ENCODE results near the gene ATP10A.
"Not testable (repeated sequence)": the region's sequence is repeated elsewhere in the genome, so short reads cannot be mapped to it uniquely, and the experiment has no call there.

The ATP10A gene

GRCh38 chr15:25773248-25773647 lies 89.9 kb downstream of the ATP10A start:
- no peak for DNase-seq (ENCODE audit: low read depth, low spot score)

DNA sequence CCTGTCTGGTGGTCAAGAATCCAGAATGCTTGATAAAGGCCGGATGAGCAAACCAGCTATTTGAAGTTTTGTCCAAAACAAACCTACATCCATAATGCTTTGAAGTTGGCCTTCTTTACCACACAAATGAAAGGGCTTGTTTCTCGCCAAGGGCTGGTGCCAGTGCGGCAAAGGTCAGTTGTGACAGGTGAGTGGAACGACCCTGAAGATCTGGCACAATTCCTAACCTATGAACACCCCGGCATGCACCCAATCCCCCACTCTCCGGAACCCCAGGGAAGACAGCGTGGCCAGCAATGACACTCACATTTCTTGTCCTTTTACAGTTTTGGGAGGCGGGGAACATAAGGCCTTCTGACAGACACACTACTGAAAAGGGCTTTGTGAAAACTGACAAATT lies 90.6 kb downstream of the ATP10A start:
- DNase-seq (ENCODE audit: low read depth, low spot score): no peak

DNA sequence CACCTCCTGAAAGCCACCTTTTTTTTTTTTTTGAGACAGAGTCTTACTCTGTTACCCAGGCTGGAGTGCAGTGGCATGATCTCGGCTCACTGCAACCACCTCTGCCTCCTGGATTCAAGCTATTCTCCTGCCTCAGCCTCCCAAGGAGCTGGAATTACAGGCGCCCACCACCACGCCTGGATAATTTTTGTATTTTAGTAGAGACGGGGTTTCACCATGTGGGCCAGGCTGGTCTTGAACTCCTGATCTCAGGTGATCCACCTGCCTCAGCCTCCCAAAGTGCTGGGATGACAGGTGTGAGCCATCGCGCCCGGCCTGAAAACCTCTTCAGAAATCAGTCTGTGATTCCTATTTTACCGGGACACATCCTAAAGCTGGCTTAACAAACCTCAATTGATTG lies 91.4 kb downstream of the ATP10A start:
- not testable (repeated sequence) for DNase-seq (ENCODE audit: low read depth, low spot score)

DNA sequence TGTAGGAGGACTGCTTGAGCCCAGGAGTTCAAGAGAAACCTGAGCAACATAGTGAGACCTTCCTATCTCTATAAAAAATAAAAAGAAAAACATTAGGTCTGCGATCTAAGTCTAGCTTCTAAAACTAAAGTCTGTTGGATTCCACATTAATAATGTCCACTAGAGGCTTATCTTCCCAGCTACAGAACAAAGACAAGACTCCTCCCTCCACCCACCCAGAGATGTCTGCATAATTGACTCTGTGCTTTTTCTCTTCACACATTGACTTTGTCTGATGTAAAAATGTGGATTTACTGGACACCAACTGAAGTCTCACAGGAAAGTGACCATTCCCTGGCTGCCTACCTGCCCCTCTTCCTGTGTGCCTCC lies 91.8 kb downstream of the ATP10A start:
- no peak for DNase-seq (ENCODE audit: low read depth, low spot score)

DNA sequence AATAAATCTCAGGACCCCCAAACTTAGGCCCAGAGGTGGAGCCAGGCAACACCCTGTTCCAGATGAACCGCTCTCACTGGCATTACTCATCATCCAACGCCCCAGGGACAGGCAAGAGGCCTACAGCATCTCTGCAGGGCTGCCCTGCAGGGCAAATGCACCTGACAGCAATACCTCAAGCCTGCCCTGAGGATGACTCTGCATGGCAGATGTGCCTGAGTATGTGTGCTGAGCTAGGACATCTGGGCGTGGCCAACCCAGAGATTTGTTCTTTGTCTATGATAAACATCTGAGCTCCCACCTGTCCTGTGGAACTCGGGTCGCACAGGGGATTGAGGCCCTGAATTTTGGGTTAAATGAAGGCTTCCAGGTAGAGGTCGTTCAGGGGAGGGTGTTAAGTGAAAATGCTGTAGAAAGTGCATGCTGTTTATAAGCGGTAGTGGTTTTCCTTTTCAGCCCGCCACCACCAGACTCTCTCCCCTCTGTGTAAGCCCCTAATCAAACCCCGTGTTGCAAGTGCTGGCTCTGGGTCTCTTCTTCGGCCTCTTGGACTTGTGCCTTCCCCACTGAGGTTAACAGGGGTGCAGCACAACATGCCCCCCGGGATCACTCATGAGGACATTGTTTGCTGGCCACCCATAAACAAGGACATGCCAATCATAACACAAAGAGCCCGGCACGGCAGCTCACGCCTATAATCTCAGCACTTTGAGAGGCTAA lies 92.3 kb downstream of the ATP10A start:
- DNase-seq (ENCODE audit: low read depth, low spot score): no peak

DNA sequence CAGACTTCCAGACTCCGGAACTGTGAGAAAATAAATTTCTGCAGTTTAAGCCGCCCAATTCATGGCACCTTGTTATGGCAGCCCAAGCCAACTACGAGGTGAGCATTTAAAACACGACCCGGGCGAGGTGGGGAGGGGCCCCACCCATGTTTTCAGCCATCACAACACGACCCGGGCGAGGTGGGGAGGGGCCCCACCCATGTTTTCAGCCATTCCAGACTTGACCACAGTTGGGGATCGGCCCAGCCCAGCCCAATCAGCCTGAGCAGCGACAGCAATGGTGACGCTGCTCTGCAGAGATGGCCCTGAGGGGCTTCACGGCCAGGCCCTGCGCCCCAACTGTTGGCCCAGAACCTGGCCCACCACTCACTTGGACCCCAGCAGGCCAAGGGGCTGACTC lies 93.1 kb downstream of the ATP10A start:
- DNase-seq (ENCODE audit: low read depth, low spot score): no peak

DNA sequence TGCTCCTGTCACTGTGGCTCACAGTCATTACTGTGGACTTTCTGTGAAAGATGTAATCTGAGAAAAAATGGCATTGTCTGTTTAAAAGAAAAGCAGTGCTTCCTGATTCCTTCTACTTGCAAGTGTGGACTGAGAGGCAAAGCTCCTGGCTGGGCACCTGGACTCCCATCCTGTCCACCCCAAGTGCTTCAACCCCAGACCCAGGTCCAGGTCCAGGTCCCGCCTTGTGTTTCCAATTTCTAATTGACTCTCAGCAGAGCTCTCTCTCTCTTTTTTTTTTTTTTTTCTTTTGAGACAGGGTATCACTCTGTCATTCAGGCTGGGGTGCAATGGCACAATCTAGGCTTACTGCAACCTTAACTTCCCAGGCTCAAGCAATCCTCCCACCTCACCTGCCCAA lies 94.9 kb downstream of the ATP10A start:
- DNase-seq (ENCODE audit: low read depth, low spot score): no peak

GRCh38 chr15:25767356-25768151 lies 95.6 kb downstream of the ATP10A start:
- no peak for DNase-seq (ENCODE audit: low read depth, low spot score)

DNA sequence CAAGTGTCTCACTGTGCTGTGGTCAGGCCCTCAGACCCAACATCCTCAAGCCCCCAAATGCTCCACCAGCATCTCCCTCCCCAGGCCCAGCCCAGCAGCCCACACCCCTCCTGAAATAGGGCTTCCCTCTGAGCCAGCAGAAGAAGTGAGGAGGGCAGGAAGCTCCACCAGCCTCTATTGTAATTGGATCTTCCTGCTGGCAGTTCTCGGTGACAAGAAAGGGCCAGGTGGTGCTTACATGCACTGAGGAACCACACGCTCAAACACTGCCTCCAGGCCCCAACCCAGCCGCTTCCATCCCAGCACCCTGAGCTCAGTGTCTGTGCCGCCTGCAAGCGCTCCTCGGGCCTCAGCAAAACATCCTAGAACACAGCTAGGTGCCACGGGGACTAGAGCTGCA lies 96.7 kb downstream of the ATP10A start:
- no peak for DNase-seq (ENCODE audit: low read depth, low spot score)

GRCh38 chr15:25764980-25765735 lies 98.0 kb downstream of the ATP10A start:
- DNase-seq (ENCODE audit: low read depth, low spot score): no peak

GRCh38 chr15:25763954-25764353 lies 99.2 kb downstream of the ATP10A start:
- no peak for DNase-seq (ENCODE audit: low read depth, low spot score)

DNA sequence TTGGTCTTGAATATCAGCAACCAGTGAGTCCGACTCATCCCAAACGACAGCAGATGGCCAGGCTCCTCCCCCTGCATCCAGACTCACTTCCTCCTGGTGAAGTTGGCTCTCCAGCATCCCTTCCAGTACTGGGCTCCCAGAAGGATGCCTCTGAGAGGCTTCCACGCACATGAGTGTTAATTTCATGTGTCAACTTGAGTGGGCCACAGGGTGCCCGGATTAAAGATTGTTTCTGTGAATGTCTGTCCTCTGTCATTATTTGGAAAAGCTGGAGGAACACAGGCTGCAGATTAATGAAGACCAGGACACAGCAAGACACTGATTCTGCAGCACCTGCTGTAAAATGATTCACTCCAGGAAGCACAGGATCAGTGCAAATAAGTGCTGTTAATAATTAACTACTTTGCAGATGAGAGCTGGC lies 99.8 kb downstream of the ATP10A start:
- no peak for DNase-seq (ENCODE audit: low read depth, low spot score)

- DNase-seq (ENCODE audit: low read depth, low spot score): no peak
These were observed 101.0 kb downstream of the ATP10A start for GRCh38 chr15:25761971-25762662.

- DNase-seq (ENCODE audit: low read depth, low spot score): no peak
These were observed 103.7 kb downstream of the ATP10A start for GRCh38 chr15:25759421-25759820.

GRCh38 chr15:25758612-25759011 lies 104.5 kb downstream of the ATP10A start:
- not testable (repeated sequence) for DNase-seq (ENCODE audit: low read depth, low spot score)

GRCh38 chr15:25743548-25744275 lies 119.4 kb downstream of the ATP10A start:
- DNase-seq (ENCODE audit: low read depth, low spot score): no peak

- no peak for DNase-seq (ENCODE audit: low read depth, low spot score)
These were observed 120.2 kb downstream of the ATP10A start for GRCh38 chr15:25742776-25743547.

DNA sequence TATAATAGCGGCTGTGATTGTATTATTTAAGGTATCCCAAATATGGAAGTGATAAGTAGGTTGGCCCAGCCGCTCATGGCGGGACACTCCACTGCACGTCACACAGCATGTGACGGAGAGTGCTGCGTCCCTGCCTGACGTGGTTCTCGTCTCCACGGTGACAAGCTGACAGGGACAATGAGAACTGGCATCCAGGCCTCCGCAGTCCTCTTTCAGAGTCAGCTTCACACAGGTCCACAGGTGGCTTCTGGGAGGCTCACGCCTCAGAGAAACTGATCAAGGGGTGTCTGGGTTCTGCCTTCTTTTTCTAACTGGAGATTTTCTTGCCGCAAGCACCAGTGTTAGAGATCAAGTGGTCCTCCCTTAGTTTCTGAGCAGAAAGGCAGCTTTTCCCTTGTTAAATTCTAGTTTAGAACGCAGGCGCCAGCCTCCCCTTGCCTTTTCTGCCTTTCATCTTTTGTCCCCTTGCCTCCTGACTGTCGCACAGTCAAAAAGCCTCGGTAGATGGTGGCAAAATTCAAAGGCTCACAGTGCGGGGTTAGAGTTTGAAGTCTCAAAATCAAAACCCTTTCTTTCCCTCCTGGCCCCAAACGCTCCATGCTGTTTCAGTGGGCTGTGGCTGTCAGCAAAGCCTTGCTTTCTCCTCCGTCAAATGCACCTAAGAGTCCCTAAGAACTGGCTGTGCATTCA lies 120.9 kb downstream of the ATP10A start:
- DNase-seq (ENCODE audit: low read depth, low spot score): no peak

DNA sequence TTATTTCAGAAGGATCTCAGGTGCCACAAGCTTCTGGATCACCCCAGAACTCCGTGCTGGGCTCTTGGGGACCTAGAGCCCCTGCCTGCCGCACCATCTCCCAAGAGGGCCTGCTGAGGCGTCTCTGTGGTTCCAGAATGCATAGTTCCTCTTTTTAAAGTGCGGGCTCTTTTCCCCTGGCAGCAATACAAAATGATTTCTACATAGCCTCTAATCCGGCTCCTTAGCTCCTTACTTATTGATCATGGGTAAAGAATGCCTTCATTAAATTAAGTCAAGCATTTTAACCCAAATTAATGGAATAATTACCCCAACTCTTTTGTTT lies 121.9 kb downstream of the ATP10A start:
- DNase-seq (ENCODE audit: low read depth, low spot score): no peak

Data from activated naive CD8-positive, alpha-beta T cell treated with anti-CD3 and anti-CD28 coated beads, Interleukin-2, amount 50 U/mL, for 16 hours (primary cell).